ENCODE data around the gene PXDN.

The PXDN gene

DNA sequence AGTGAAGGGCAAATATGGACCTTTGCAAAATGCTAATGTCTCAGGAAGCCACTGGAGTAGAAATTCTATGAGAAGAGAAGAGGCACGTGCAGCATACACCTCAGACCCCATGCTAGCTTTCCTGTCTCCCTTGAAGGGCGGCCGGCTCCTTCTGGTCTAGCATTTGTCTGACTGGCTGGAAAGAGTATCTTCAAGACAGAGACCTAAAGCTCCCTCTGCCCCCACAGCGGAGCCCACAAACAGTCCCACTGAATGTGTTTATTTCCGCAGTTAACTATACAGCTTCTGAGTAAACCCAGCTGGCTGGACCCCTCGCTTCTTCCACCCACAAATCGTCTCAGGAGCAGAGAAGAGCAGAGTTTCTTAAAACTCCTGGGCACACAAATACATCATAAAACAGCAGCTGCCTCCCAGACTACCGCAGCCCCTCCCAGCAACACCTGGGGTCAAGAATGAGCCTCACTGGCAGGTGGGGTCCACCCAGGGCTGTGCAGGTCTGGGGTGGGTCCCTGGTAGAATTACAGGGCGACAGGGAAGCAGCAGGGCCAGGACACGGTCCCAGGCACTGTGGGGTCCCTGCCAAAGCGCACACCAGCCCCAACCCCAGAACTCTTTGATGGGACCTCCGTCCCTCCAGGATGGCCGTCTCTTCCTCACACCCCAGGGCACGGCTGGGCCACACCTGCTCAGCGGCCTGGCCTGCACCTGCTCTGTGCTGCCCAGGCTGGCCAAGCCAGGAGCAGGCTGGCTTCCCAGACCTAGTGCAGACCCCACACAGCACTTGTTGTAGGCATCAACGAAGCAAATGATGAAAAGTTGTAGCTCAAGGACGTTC lies 103.8 kb downstream of the PXDN start:
- TF ChIP-seq GATA2 (IDR thresholded peaks at IDR 0.05; ENCODE audit: low read depth, low read length) (no peak), GATA3 (IDR thresholded peaks at IDR 0.05; ENCODE audit: low read depth, low read length) (no peak)

DNA sequence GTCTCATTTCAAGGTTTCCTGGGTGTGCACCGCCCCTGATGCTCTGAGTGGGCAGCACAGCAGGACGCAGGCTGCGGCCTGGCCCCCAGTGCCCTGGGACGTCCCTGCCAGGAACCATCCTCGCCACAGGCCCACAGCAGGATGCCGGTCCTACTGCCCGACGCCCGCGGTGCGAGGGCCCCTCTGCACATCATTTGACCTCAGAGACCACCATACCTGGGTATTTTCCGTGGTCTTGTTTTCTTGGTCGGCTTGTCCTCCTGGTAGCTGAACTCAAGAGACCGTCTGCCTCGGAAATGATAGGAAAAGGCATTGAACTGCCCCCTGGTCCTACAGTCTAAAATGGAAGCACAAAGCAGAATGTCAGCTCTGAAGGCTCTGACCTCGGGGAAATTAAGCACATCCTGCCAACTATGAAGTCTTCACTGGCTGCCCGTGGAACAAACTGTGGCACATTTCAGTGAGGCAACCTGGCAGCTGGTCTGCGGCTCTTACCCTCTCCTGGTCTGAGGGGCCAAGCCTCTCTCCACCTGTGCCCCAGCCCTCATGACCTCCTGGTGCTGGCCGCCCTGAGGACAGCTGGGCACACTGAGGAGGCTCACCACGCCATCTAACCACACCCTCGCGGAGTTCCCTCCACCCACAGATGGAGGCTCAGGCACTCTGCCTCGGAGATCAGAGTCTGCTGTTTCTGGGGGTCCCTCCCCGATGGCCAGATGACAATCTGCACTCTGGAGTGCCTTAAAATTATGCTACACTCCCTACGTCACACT lies 105.0 kb downstream of the PXDN start:
- TF ChIP-seq GATA3 (IDR thresholded peaks at IDR 0.05; ENCODE audit: low read depth, low read length), result no peak
- TF ChIP-seq GATA2 (IDR thresholded peaks at IDR 0.05; ENCODE audit: low read depth, low read length), result no peak

- TF ChIP-seq GATA3 (IDR thresholded peaks at IDR 0.05; ENCODE audit: low read depth, low read length) (no peak), GATA2 (IDR thresholded peaks at IDR 0.05; ENCODE audit: low read depth, low read length) (no peak)
These were observed 105.9 kb downstream of the PXDN start for GRCh38 chr2:1638281-1638860.

GRCh38 chr2:1636791-1637415 lies 107.4 kb downstream of the PXDN start:
- no peak for TF ChIP-seq GATA2 (IDR thresholded peaks at IDR 0.05; ENCODE audit: low read depth, low read length)
- TF ChIP-seq GATA3 (IDR thresholded peaks at IDR 0.05; ENCODE audit: low read depth, low read length), result no peak

DNA sequence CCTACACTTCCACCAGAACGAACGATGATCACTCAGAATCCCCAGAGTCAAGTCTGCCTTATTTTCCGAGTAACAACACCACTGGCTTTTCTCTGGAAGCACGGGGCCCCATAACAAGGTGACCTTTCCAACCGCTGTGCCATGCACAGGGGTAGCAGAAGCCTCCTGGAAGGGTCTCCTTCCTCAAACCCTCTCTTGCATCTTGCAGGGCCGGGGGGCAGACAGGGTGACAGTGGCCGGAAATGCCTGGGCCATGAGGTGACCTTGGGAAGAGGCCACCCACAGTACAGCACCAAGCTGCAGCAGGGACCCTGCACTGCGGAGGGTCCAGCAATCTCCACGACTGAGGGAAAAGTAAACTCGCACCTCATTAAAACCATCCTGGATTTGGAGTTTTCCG lies 108.5 kb downstream of the PXDN start:
- TF ChIP-seq GATA3 (IDR thresholded peaks at IDR 0.05; ENCODE audit: low read depth, low read length) (no peak), GATA2 (IDR thresholded peaks at IDR 0.05; ENCODE audit: low read depth, low read length) (no peak)

GRCh38 chr2:1634681-1635341 lies 109.5 kb downstream of the PXDN start:
- no peak for TF ChIP-seq GATA3 (IDR thresholded peaks at IDR 0.05; ENCODE audit: low read depth, low read length)
- TF ChIP-seq GATA2 (IDR thresholded peaks at IDR 0.05; ENCODE audit: low read depth, low read length), result no peak

GRCh38 chr2:1633936-1634587 lies 110.3 kb downstream of the PXDN start:
- TF ChIP-seq GATA2 (IDR thresholded peaks at IDR 0.05; ENCODE audit: low read depth, low read length), result no peak
- TF ChIP-seq GATA3 (IDR thresholded peaks at IDR 0.05; ENCODE audit: low read depth, low read length), result no peak

GRCh38 chr2:1633092-1633671 lies 111.1 kb downstream of the PXDN start:
- TF ChIP-seq GATA3 (IDR thresholded peaks at IDR 0.05; ENCODE audit: low read depth, low read length) (no peak), GATA2 (IDR thresholded peaks at IDR 0.05; ENCODE audit: low read depth, low read length) (no peak)

DNA sequence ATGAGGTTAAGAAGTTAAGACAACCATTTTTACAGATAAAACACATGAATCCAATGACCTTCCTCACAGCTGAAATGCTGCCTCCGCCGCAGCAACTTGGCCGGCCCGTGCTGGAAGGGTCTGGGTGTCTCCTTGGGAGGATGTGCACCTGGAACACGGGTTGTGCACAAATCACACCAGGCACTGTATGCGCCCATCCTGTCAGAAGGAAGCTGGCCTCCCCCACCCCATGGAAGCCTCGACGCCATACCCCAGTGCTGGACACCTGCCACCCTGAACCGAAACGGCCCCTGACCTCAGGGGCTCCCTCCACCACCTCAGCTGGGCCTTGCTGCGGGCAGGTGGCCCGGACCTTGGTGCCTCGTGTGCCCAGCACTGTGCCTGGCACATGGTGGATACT lies 111.8 kb downstream of the PXDN start:
- TF ChIP-seq GATA3 (IDR thresholded peaks at IDR 0.05; ENCODE audit: low read depth, low read length) (no peak), GATA2 (IDR thresholded peaks at IDR 0.05; ENCODE audit: low read depth, low read length) (no peak)

- TF ChIP-seq GATA2 (IDR thresholded peaks at IDR 0.05; ENCODE audit: low read depth, low read length), result no peak
- no peak for TF ChIP-seq GATA3 (IDR thresholded peaks at IDR 0.05; ENCODE audit: low read depth, low read length)
These were observed 112.3 kb downstream of the PXDN start for GRCh38 chr2:1632002-1632348.

GRCh38 chr2:1631292-1632001 lies 112.9 kb downstream of the PXDN start:
- TF ChIP-seq GATA3 (IDR thresholded peaks at IDR 0.05; ENCODE audit: low read depth, low read length) (no peak), GATA2 (IDR thresholded peaks at IDR 0.05; ENCODE audit: low read depth, low read length) (no peak)

DNA sequence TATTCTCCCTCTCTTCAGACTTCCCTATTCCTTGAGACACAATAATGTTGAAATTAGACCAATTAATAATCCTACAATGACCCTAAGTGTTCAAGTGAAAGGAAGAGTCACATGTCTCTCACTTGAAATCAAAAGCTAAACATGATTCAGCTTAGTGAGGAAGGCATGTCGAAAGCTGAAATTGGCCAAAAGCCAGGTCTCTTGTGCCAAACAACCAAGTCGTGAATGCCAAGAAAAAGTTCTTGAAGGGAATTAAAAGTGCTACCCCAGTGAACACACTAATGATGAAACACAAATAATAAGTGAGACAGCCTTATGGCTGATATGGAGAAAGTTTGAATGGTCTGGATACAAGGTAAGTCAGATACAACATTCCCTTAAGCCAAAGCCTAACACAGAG lies 115.4 kb downstream of the PXDN start:
- TF ChIP-seq GATA2 (IDR thresholded peaks at IDR 0.05; ENCODE audit: low read depth, low read length) (no peak), GATA3 (IDR thresholded peaks at IDR 0.05; ENCODE audit: low read depth, low read length) (no peak)
